Astrocyte (in vitro differentiated cells and primary cell): ENCODE results near the gene FBXO30. TPM values are rescaled to one million over a fixed set of nuclear protein-coding genes. Genes with fewer than 3 reads are reported as not detected.
A peak's percentile ranks its signal among the peaks of the same experiment; 100 is the strongest.

Experiments used
- DNase-seq: peaks from one replicate; pipeline ENCODE4 v3.0.0-alpha.2; 2010; ENCODE audit warnings: low read depth
- FAIRE-seq: peaks from 2 replicates; lab custom pipeline; 2011; peaks lifted over from hg19 to GRCh38; lab: Jason Lieb, UNC
- H2AFZ ChIP-seq: 2 replicates; pipeline ENCODE4 v1.6.0; 2012; ENCODE audit warnings: low read depth, low read length, inconsistent platforms
- H3K27ac ChIP-seq: 2 replicates; pipeline ENCODE4 v1.5.1; 2011; ENCODE audit warnings: low read depth, low read length, inconsistent platforms
- H3K27me3 ChIP-seq: 2 replicates; pipeline ENCODE4 v1.6.0; 2011; ENCODE audit warnings: low read length, inconsistent platforms; ENCODE audit not compliant: insufficient read depth
- H3K36me3 ChIP-seq: 2 replicates; pipeline ENCODE4 v1.5.1; 2011; ENCODE audit warnings: low read length, inconsistent platforms; ENCODE audit not compliant: insufficient read depth
- H3K4me1 ChIP-seq: 2 replicates; pipeline ENCODE4 v1.5.1; 2011; ENCODE audit warnings: low read length, inconsistent platforms; ENCODE audit not compliant: insufficient read depth
- H3K4me2 ChIP-seq: 2 replicates; pipeline ENCODE4 v1.6.0; 2012; ENCODE audit warnings: low read length, inconsistent platforms
- H3K4me3 ChIP-seq: 2 replicates; pipeline ENCODE4 v1.5.1; 2011; ENCODE audit warnings: low read depth, mild to moderate bottlenecking, low read length, inconsistent platforms; ENCODE audit not compliant: insufficient read depth
- H3K79me2 ChIP-seq: 2 replicates; pipeline ENCODE4 v1.6.0; 2012; ENCODE audit warnings: mild to moderate bottlenecking, low read length, inconsistent platforms; ENCODE audit not compliant: insufficient read depth
- H3K9ac ChIP-seq: 2 replicates; pipeline ENCODE4 v1.6.0; 2012; ENCODE audit warnings: mild to moderate bottlenecking, low read length, inconsistent platforms
- H3K9me3 ChIP-seq: 2 replicates; pipeline ENCODE4 v1.5.1; 2012; ENCODE audit warnings: low read depth, mild to moderate bottlenecking, low read length, inconsistent platforms; ENCODE audit not compliant: insufficient read depth
- H4K20me1 ChIP-seq: 2 replicates; pipeline ENCODE4 v1.6.0; 2012; ENCODE audit warnings: low read length, inconsistent platforms; ENCODE audit not compliant: insufficient read depth
- H3K27ac Mint-ChIP-seq: one replicate; pipeline ENCODE4 v1.8.0; 2021; ENCODE audit warnings: mild to moderate bottlenecking, mixed read lengths; ENCODE audit not compliant: unreplicated experiment
- H3K27me3 Mint-ChIP-seq: one replicate; pipeline ENCODE4 v1.8.0; 2021; ENCODE audit warnings: low read depth, mixed read lengths; ENCODE audit not compliant: unreplicated experiment
- H3K36me3 Mint-ChIP-seq: one replicate; pipeline ENCODE4 v1.8.0; 2021; ENCODE audit warnings: low read depth, mixed read lengths; ENCODE audit not compliant: unreplicated experiment
- H3K4me1 Mint-ChIP-seq: one replicate; pipeline ENCODE4 v1.8.0; 2021; ENCODE audit warnings: low read depth, mixed read lengths; ENCODE audit not compliant: unreplicated experiment
- H3K4me3 Mint-ChIP-seq: one replicate; pipeline ENCODE4 v1.8.0; 2021; ENCODE audit warnings: mild to moderate bottlenecking, moderate library complexity, mixed read lengths; ENCODE audit not compliant: unreplicated experiment
- H3K9me3 Mint-ChIP-seq: one replicate; pipeline ENCODE4 v1.8.0; 2021; ENCODE audit warnings: mild to moderate bottlenecking, mixed read lengths; ENCODE audit not compliant: unreplicated experiment
- EZH2 ChIP-seq: IDR thresholded peaks from 2 replicates; pipeline ENCODE4 v1.6.1; 2012; ENCODE audit warnings: mild to moderate bottlenecking, low read length, inconsistent platforms; ENCODE audit not compliant: insufficient read depth
- total RNA-seq: library from RNA; stranded (reverse); gene quantifications from 2 replicates; pipeline ENCODE4 v1.2.1, GENCODE V29; 2021
- TF ChIP-seq, protein P1 (sequence below): IDR thresholded peaks from 2 replicates; pipeline ENCODE4 v1.5.1; 2011; ENCODE audit warnings: low read depth, mild to moderate bottlenecking, inconsistent platforms, low read length, moderate library complexity; ENCODE audit not compliant: insufficient read depth

FBXO30 gene
- total RNA-seq, 1 donor from 2014 or later = 13.6 TPM

- H4K20me1 ChIP-seq = no peaks in the 10 kb centered on the region
- no peaks in the 10 kb centered on the region for H3K36me3 ChIP-seq
- no peak overlapping the region for H3K9ac ChIP-seq
- H3K9me3 Mint-ChIP-seq = no peaks in the 10 kb centered on the region
- TF ChIP-seq, protein P1, sequence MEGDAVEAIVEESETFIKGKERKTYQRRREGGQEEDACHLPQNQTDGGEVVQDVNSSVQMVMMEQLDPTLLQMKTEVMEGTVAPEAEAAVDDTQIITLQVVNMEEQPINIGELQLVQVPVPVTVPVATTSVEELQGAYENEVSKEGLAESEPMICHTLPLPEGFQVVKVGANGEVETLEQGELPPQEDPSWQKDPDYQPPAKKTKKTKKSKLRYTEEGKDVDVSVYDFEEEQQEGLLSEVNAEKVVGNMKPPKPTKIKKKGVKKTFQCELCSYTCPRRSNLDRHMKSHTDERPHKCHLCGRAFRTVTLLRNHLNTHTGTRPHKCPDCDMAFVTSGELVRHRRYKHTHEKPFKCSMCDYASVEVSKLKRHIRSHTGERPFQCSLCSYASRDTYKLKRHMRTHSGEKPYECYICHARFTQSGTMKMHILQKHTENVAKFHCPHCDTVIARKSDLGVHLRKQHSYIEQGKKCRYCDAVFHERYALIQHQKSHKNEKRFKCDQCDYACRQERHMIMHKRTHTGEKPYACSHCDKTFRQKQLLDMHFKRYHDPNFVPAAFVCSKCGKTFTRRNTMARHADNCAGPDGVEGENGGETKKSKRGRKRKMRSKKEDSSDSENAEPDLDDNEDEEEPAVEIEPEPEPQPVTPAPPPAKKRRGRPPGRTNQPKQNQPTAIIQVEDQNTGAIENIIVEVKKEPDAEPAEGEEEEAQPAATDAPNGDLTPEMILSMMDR = no peak
- TF ChIP-seq EZH2 = no peak
- no peak overlapping the region for H3K27ac ChIP-seq
- no peaks in the 10 kb centered on the region for H3K4me1 ChIP-seq
- FAIRE-seq = no peak
- no peaks in the 10 kb centered on the region for H3K27me3 Mint-ChIP-seq
- no peaks in the 10 kb centered on the region for H3K27me3 ChIP-seq
- H3K9me3 ChIP-seq = no peaks in the 10 kb centered on the region
- DNase-seq = no peak
- no peak overlapping the region for H3K27ac Mint-ChIP-seq
- no peaks in the 10 kb centered on the region for H3K79me2 ChIP-seq
- H3K36me3 Mint-ChIP-seq = no peaks in the 10 kb centered on the region
- H3K4me2 ChIP-seq = no peak overlapping the region
- no peak overlapping the region for H3K4me3 Mint-ChIP-seq
- no peaks in the 10 kb centered on the region for H3K4me1 Mint-ChIP-seq
- no peak overlapping the region for H3K4me3 ChIP-seq
- H2AFZ ChIP-seq = no peak overlapping the region
Measured at GRCh38 chr6:145830612-145831011, 16.0 kb upstream of the FBXO30 start.

- Mint-ChIP-seq H3K9me3 (no peaks in the 10 kb centered on the region), H3K4me1 (no peaks in the 10 kb centered on the region), H3K27me3 (no peaks in the 10 kb centered on the region), H3K27ac (no peak overlapping the region), H3K36me3 (no peaks in the 10 kb centered on the region), H3K4me3 (no peak overlapping the region)
- Histone ChIP-seq H2AFZ (no peak overlapping the region), H3K4me2 (no peak overlapping the region), H3K36me3 (no peaks in the 10 kb centered on the region), H3K9ac (no peak overlapping the region), H3K79me2 (no peaks in the 10 kb centered on the region), H3K27ac (no peak overlapping the region), H3K4me3 (no peak overlapping the region), H3K27me3 (no peaks in the 10 kb centered on the region), H4K20me1 (no peaks in the 10 kb centered on the region), H3K9me3 (no peaks in the 10 kb centered on the region), H3K4me1 (no peaks in the 10 kb centered on the region)
- no peak for FAIRE-seq
- DNase-seq = peak; percentile 27
- no peak for TF ChIP-seq EZH2
- TF ChIP-seq, protein P1 = no peak
Measured at GRCh38 chr6:145829950-145830349, 15.4 kb upstream of the FBXO30 start.

DNA sequence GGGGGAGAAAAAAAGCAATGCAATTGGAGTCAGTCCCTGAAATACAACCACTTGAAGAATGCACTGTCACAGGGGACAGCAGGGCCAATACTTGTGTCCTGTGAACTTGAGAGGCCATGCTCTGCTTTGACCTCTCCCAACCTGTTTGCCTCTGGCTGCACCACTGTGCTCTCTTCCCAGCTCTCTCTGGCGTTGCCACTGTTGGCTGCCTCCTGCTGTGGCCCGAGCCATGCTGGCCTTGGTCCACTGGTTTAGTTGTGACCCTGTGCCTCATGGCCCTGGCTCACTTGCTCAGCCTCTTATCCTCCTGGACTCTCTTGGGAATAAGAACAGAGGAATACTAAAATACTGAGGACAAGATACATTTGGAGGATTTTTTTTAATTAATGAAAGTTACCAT, 14.5 kb upstream of the FBXO30 start:
- DNase-seq (no peak), FAIRE-seq (no peak)
- no peaks in the 10 kb centered on the region for H3K4me1 ChIP-seq
- no peak overlapping the region for H3K9ac ChIP-seq
- no peaks in the 10 kb centered on the region for H3K27me3 ChIP-seq
- no peak overlapping the region for H3K27ac ChIP-seq
- H3K9me3 ChIP-seq = no peaks in the 10 kb centered on the region
- no peak overlapping the region for H3K4me2 ChIP-seq
- Mint-ChIP-seq H3K27ac (no peak overlapping the region), H3K36me3 (no peaks in the 10 kb centered on the region), H3K9me3 (no peaks in the 10 kb centered on the region), H3K27me3 (no peaks in the 10 kb centered on the region), H3K4me1 (no peaks in the 10 kb centered on the region), H3K4me3 (no peak overlapping the region)
- no peak overlapping the region for H3K4me3 ChIP-seq
- no peak overlapping the region for H2AFZ ChIP-seq
- TF ChIP-seq EZH2 = no peak
- TF ChIP-seq, protein P1 = no peak
- no peaks in the 10 kb centered on the region for H4K20me1 ChIP-seq
- no peaks in the 10 kb centered on the region for H3K36me3 ChIP-seq
- no peaks in the 10 kb centered on the region for H3K79me2 ChIP-seq
